HG02981 (cell line): ENCODE measurements around the gene FRMD1.

Source experiments
- ATAC-seq: cut with Tn5 transposase; IDR thresholded peaks from one replicate; pipeline ENCODE4 v1.9.1; 2021; ENCODE audit warnings: mild to moderate bottlenecking, moderate library complexity; ENCODE audit not compliant: unreplicated experiment

The FRMD1 gene

GRCh38 chr6:168058691-168059551, 20.1 kb downstream of the FRMD1 start:
- ATAC-seq = no peak

GRCh38 chr6:168057836-168058235, 21.2 kb downstream of the FRMD1 start:
- ATAC-seq = no peak

GRCh38 chr6:168056892-168057527, 22.0 kb downstream of the FRMD1 start:
- ATAC-seq = no peak

GRCh38 chr6:168055696-168056489, 23.1 kb downstream of the FRMD1 start:
- ATAC-seq = no peak

- no peak for ATAC-seq
Observed at GRCh38 chr6:168054765-168055560, 24.0 kb downstream of the FRMD1 start.

GRCh38 chr6:168053957-168054471, 25.0 kb downstream of the FRMD1 start:
- no peak for ATAC-seq

GRCh38 chr6:168053086-168053956, 25.7 kb downstream of the FRMD1 start:
- ATAC-seq = no peak

GRCh38 chr6:168052291-168052891, 26.6 kb downstream of the FRMD1 start:
- ATAC-seq = no peak

- ATAC-seq = no peak
Observed at GRCh38 chr6:168051648-168052047, 27.4 kb downstream of the FRMD1 start.

GRCh38 chr6:168050881-168051586, 28.0 kb downstream of the FRMD1 start:
- ATAC-seq = no peak

- no peak for ATAC-seq
Observed at GRCh38 chr6:168050225-168050880, 28.7 kb downstream of the FRMD1 start.

- no peak for ATAC-seq
Observed at GRCh38 chr6:168049706-168050224, 29.2 kb downstream of the FRMD1 start.

GRCh38 chr6:168049277-168049676, 29.7 kb downstream of the FRMD1 start:
- no peak for ATAC-seq

GRCh38 chr6:168048724-168049025, 30.3 kb downstream of the FRMD1 start:
- no peak for ATAC-seq

- ATAC-seq = no peak
Observed at GRCh38 chr6:168047841-168048723, 30.9 kb downstream of the FRMD1 start.

- no peak for ATAC-seq
Observed at GRCh38 chr6:168046696-168047095, 32.3 kb downstream of the FRMD1 start.
